Glutamatergic neuron (in vitro differentiated cells): ENCODE measurements around the gene SLC6A20. TPM values are rescaled to one million over a fixed set of nuclear protein-coding genes. Genes with fewer than 3 reads are reported as not detected.
A peak's percentile ranks its signal among the peaks of the same experiment; 100 is the strongest.

Experiments
- DNase-seq: peaks from one replicate; pipeline ENCODE4 v3.0.0; 2022
- H3K27ac Mint-ChIP-seq: one replicate; pipeline ENCODE4 v1.8.0; 2020; ENCODE audit warnings: mild to moderate bottlenecking, mixed read lengths, inconsistent platforms; ENCODE audit not compliant: unreplicated experiment
- H3K27me3 Mint-ChIP-seq: one replicate; pipeline ENCODE4 v1.8.0; 2020; ENCODE audit warnings: mild to moderate bottlenecking, moderate library complexity, mixed read lengths, inconsistent platforms; ENCODE audit not compliant: unreplicated experiment
- H3K36me3 Mint-ChIP-seq: one replicate; pipeline ENCODE4 v1.8.0; 2020; ENCODE audit warnings: mild to moderate bottlenecking, mixed read lengths, inconsistent platforms; ENCODE audit not compliant: unreplicated experiment
- H3K4me1 Mint-ChIP-seq: one replicate; pipeline ENCODE4 v1.8.0; 2020; ENCODE audit warnings: mild to moderate bottlenecking, low read depth, mixed read lengths, inconsistent platforms; ENCODE audit not compliant: unreplicated experiment
- H3K4me3 Mint-ChIP-seq: one replicate; pipeline ENCODE4 v1.8.0; 2020; ENCODE audit warnings: mild to moderate bottlenecking, mixed read lengths, inconsistent platforms; ENCODE audit not compliant: unreplicated experiment
- H3K9me3 Mint-ChIP-seq: one replicate; pipeline ENCODE4 v1.8.0; 2020; ENCODE audit warnings: mild to moderate bottlenecking, moderate library complexity, mixed read lengths, inconsistent platforms; ENCODE audit not compliant: unreplicated experiment
- CTCF ChIP-seq: fragments of 200-600 bp; sonication (generic); IDR thresholded peaks from one replicate; pipeline ENCODE4 v1.5.0; 2021; ENCODE audit not compliant: partially characterized antibody, unreplicated experiment
- long read RNA-seq: library from polyadenylated mRNA; unstranded; transcript quantifications from one replicate; pipeline ENCODE4 v2.0.0, GENCODE V29; 2020; ENCODE audit not compliant: unreplicated experiment
- total RNA-seq: library from RNA; stranded (reverse); fragmentation: NEBNext Ultra II Directional; extraction: Animal tissue kit (Norgen Biotek cat#: 25700); gene quantifications from one replicate; pipeline ENCODE4 v1.2.1, GENCODE V29; 2021; ENCODE audit not compliant: unreplicated experiment

SLC6A20 gene
- total RNA-seq: not detected
- long read RNA-seq: 0 reads

- Mint-ChIP-seq H3K27ac (no peak within 1 kb of the TSS), H3K27me3 (peaks cover 15% of the 10 kb centered on the region), H3K4me1 (peaks cover 3% of the 10 kb centered on the region), H3K4me3 (peak within 1 kb of the TSS; percentile 79), H3K9me3 (peaks cover 4% of the 10 kb centered on the region), H3K36me3 (no peaks in the 10 kb centered on the region)
- no peak for TF ChIP-seq CTCF
- DNase-seq: peak; percentile 48
Observed at GRCh38 chr3:45795882-45796765, at the start of gene SLC6A20. SLC6A20 (minus strand) TSS chr3:45796536; CDS start chr3:45796419, 117 bp downstream.

GRCh38 chr3:45844616-45845015 lies 48.3 kb upstream of the SLC6A20 start:
- peaks cover 6% of the 10 kb centered on the region for H3K27me3 Mint-ChIP-seq
- no peaks in the 10 kb centered on the region for H3K36me3 Mint-ChIP-seq
- no peaks in the 10 kb centered on the region for H3K9me3 Mint-ChIP-seq
- TF ChIP-seq CTCF: no peak
- no peak overlapping the region for H3K4me3 Mint-ChIP-seq
- no peak overlapping the region for H3K27ac Mint-ChIP-seq
- no peak for DNase-seq
- no peaks in the 10 kb centered on the region for H3K4me1 Mint-ChIP-seq

GRCh38 chr3:45842851-45843625 lies 46.7 kb upstream of the SLC6A20 start:
- H3K9me3 Mint-ChIP-seq: no peaks in the 10 kb centered on the region
- H3K27ac Mint-ChIP-seq: no peak overlapping the region
- peaks cover 6% of the 10 kb centered on the region for H3K27me3 Mint-ChIP-seq
- no peaks in the 10 kb centered on the region for H3K36me3 Mint-ChIP-seq
- no peak for DNase-seq
- no peak for TF ChIP-seq CTCF
- H3K4me3 Mint-ChIP-seq: peak overlapping the region; percentile 90
- H3K4me1 Mint-ChIP-seq: no peaks in the 10 kb centered on the region

DNA sequence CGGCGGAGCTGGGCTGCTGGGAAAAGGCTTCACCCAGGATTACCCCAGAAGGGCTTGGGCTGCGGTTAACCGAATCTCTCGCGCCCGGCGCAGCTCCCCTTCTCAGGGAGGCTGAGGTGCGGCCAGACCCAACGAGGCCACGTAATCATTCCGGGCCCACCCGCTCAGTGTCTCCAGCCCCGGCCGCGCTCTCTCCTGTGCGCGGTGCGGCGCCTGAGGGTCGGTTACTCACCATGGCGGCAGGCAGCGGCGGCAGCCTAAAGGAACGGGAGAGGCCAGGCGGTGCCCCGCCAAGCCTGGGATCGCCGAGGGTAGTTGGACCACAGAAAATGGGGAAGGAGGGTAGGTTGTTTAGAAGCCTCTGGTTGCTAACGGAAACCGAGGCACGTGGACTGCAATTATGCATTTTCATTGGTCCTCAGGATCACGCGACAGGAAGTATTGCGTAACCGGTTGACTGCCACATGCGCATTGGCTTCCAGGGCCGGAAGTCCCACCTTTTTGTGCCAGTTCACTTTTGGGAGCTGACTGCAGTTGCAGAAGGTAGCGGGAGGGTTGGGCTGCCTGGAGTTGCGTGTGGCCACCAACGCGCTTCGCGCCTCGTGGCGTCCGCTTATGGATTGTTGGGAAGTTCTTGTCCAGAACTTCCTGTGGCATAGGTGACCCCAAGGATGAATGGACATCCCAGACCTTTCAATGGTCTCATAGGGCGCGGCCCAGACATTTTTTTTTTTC lies 45.6 kb upstream of the SLC6A20 start, which contains the start of gene LZTFL1:
Gene LZTFL1 (minus strand): TSS at position 363 of the 735 bp plus-strand sequence. CDS start 128 bp downstream, at position 235.
- Mint-ChIP-seq H3K9me3 (no peaks in the 10 kb centered on the region), H3K4me1 (no peaks in the 10 kb centered on the region), H3K36me3 (no peaks in the 10 kb centered on the region), H3K27ac (no peak within 1 kb of the TSS), H3K4me3 (peak within 1 kb of the TSS; percentile 90), H3K27me3 (peaks cover 4% of the 10 kb centered on the region)
- peak; percentile 83 for DNase-seq
- TF ChIP-seq CTCF: no peak
